Trophoblast cell (in vitro differentiated cells and primary cell): ENCODE results near the gene HERC6.

Experiments
- DNase-seq, 2 donors: peaks; one replicate each; pipeline ENCODE4 v3.0.0-alpha.2; 2016
- H2AFZ ChIP-seq: 2 replicates; pipeline ENCODE4 v1.6.1; 2013; ENCODE audit warnings: low read length, moderate library complexity, mild to moderate bottlenecking; ENCODE audit not compliant: insufficient read depth, poor library complexity
- H2AK5ac ChIP-seq: 2 replicates; pipeline ENCODE4 v1.6.1; 2013; ENCODE audit warnings: mild to moderate bottlenecking, low read length
- H2BK120ac ChIP-seq: 2 replicates; pipeline ENCODE4 v1.6.1; 2013; ENCODE audit warnings: low read length, mild to moderate bottlenecking, moderate library complexity; ENCODE audit not compliant: insufficient read depth, poor library complexity
- H2BK12ac ChIP-seq: 2 replicates; pipeline ENCODE4 v1.6.1; 2013; ENCODE audit warnings: mild to moderate bottlenecking, low read length, moderate library complexity
- H2BK5ac ChIP-seq: 2 replicates; pipeline ENCODE4 v1.6.1; 2013; ENCODE audit warnings: low read length, low read depth, moderate library complexity, mild to moderate bottlenecking; ENCODE audit not compliant: poor library complexity
- H3K14ac ChIP-seq: 2 replicates; pipeline ENCODE4 v1.6.1; 2013; ENCODE audit warnings: mild to moderate bottlenecking, low read length
- H3K18ac ChIP-seq: 2 replicates; pipeline ENCODE4 v1.6.1; 2013; ENCODE audit warnings: mild to moderate bottlenecking, low read length
- H3K23ac ChIP-seq: 2 replicates; pipeline ENCODE4 v1.6.1; 2013; ENCODE audit warnings: low read length
- H3K27ac ChIP-seq: 2 replicates; pipeline ENCODE4 v1.5.1; 2013; ENCODE audit warnings: low read depth, mild to moderate bottlenecking, inconsistent platforms, low read length, moderate library complexity
- H3K27me3 ChIP-seq: 2 replicates; pipeline ENCODE4 v1.6.1; 2013; ENCODE audit warnings: inconsistent platforms, mild to moderate bottlenecking, low read length, moderate library complexity; ENCODE audit not compliant: insufficient read depth
- H3K36me3 ChIP-seq, 2 experiments: 1 replicate in 1 of 2; 2 replicates in 1 of 2; pipeline ENCODE4 v1.6.1; 2013; ENCODE audit warnings: low read length in 2 of 2, mild to moderate bottlenecking in 2 of 2, moderate library complexity in 1 of 2; ENCODE audit not compliant: insufficient read depth in 2 of 2, control insufficient read depth in 1 of 2
- H3K4ac ChIP-seq: 2 replicates; pipeline ENCODE4 v1.6.1; 2013; ENCODE audit warnings: low read depth, mild to moderate bottlenecking, low read length, moderate library complexity
- H3K4me1 ChIP-seq, 2 experiments: 1 replicate in 1 of 2; 2 replicates in 1 of 2; pipeline ENCODE4 v1.6.1; 2013; ENCODE audit warnings: low read length in 2 of 2, mild to moderate bottlenecking in 2 of 2, moderate library complexity in 1 of 2; ENCODE audit not compliant: insufficient read depth in 2 of 2, control insufficient read depth in 1 of 2
- H3K4me2 ChIP-seq: 2 replicates; pipeline ENCODE4 v1.6.1; 2013; ENCODE audit warnings: inconsistent platforms, mild to moderate bottlenecking, low read length, moderate library complexity
- H3K4me3 ChIP-seq: 2 replicates; pipeline ENCODE4 v1.5.1; 2013; ENCODE audit warnings: mild to moderate bottlenecking, low read depth, low read length, inconsistent platforms
- H3K79me1 ChIP-seq: one replicate; pipeline ENCODE4 v1.6.1; 2013; ENCODE audit warnings: low read length
- H3K79me2 ChIP-seq: 2 replicates; pipeline ENCODE4 v1.6.1; 2013; ENCODE audit warnings: low read length, mild to moderate bottlenecking; ENCODE audit not compliant: control insufficient read depth, insufficient read depth, poor library complexity
- H3K9ac ChIP-seq: 2 replicates; pipeline ENCODE4 v1.6.1; 2013; ENCODE audit warnings: mild to moderate bottlenecking, low read length
- H3K9me3 ChIP-seq: 2 replicates; pipeline ENCODE4 v1.6.1; 2013; ENCODE audit warnings: low read depth, mild to moderate bottlenecking, control low read depth, inconsistent platforms, low read length; ENCODE audit not compliant: insufficient read depth
- H4K12ac ChIP-seq: 2 replicates; pipeline ENCODE4 v1.6.1; 2013; ENCODE audit warnings: low read depth, mild to moderate bottlenecking, low read length, moderate library complexity
- H4K8ac ChIP-seq: 2 replicates; pipeline ENCODE4 v1.6.1; 2013; ENCODE audit warnings: low read depth, mild to moderate bottlenecking, low read length, moderate library complexity
- H4K91ac ChIP-seq: one replicate; pipeline ENCODE4 v1.6.1; 2013; ENCODE audit warnings: low read depth, mild to moderate bottlenecking, low read length, moderate library complexity
- WGBS: extraction: QIAGEN DNeasy Blood & Tissue Kit; methylation state at CpG from one replicate; pipeline ENCODE4 v1.1.7; 2013; ENCODE audit warnings: missing lambda C conversion rate; ENCODE audit not compliant: insufficient read length, insufficient coverage; ENCODE audit errors: extremely low coverage; 5-methylcytosine and 5-hydroxymethylcytosine counted together

The HERC6 gene

GRCh38 chr4:88439161-88439760, 60.6 kb downstream of the HERC6 start:
- no peak overlapping the region for H3K18ac ChIP-seq
- H3K4ac ChIP-seq, result no peak overlapping the region
- WGBS, result no CpG with 5 or more reads among the region's 3 CpGs
- H3K27me3 ChIP-seq, result no peaks in the 10 kb centered on the region
- H3K79me1 ChIP-seq, result peaks cover 2% of the 10 kb centered on the region
- peak overlapping the region; percentile 75 for H4K91ac ChIP-seq
- H2AK5ac ChIP-seq, result no peak overlapping the region
- H4K12ac ChIP-seq, result no peak overlapping the region
- H3K36me3 ChIP-seq, result peaks cover 0 to 2% of the 10 kb centered on the region in 2 experiments
- H4K8ac ChIP-seq, result peak overlapping the region; percentile 54
- no peaks in the 10 kb centered on the region for H3K9me3 ChIP-seq
- no peak overlapping the region for H3K4me2 ChIP-seq
- no peak overlapping the region for H2AFZ ChIP-seq
- peak overlapping the region; percentile 56 for H2BK120ac ChIP-seq
- no peaks in the 10 kb centered on the region for H3K79me2 ChIP-seq
- H3K9ac ChIP-seq, result no peak overlapping the region
- H2BK5ac ChIP-seq, result peak overlapping the region; percentile 31
- peaks cover 5 to 6% of the 10 kb centered on the region in 2 experiments for H3K4me1 ChIP-seq
- H2BK12ac ChIP-seq, result peak overlapping the region; percentile 75
- H3K27ac ChIP-seq, result no peak overlapping the region
- H3K14ac ChIP-seq, result peak overlapping the region; percentile 55
- H3K23ac ChIP-seq, result no peak overlapping the region
- peak; percentile 72 to 94 for DNase-seq
- no peak overlapping the region for H3K4me3 ChIP-seq

DNA sequence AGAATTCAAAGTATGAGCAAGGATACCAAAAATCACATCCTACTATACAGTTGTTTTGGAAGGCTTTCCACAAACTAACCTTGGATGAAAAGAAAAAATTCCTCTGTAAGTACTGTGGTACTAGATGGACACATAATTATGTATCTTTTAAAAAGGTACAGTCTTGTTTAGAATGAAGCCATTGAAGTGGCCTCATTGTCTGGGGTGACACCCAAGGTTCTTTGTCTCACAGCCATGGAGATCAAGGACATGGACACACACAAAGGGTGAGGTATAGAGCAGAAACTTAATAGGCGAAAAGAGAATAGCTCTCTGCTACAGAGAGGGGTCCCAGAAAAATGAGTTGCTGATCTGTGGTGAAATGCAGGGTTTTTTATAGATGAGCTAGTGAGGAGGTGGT, 61.5 kb downstream of the HERC6 start:
- H3K4me3 ChIP-seq, result no peak overlapping the region
- no peak overlapping the region for H3K18ac ChIP-seq
- whole genome bisulfite sequencing, result no CpG with 5 or more reads among the region's 1 CpG
- peaks cover 5 to 6% of the 10 kb centered on the region in 2 experiments for H3K4me1 ChIP-seq
- peak overlapping the region; percentile 53 for H2BK12ac ChIP-seq
- H3K27me3 ChIP-seq, result no peaks in the 10 kb centered on the region
- peak overlapping the region; percentile 37 for H3K14ac ChIP-seq
- no peak overlapping the region for H3K9ac ChIP-seq
- H3K79me2 ChIP-seq, result no peaks in the 10 kb centered on the region
- no peak overlapping the region for H3K4ac ChIP-seq
- H3K79me1 ChIP-seq, result peaks cover 2% of the 10 kb centered on the region
- no peak overlapping the region for H4K12ac ChIP-seq
- H3K4me2 ChIP-seq, result no peak overlapping the region
- H3K23ac ChIP-seq, result no peak overlapping the region
- H2AFZ ChIP-seq, result no peak overlapping the region
- H2BK5ac ChIP-seq, result no peak overlapping the region
- H2BK120ac ChIP-seq, result no peak overlapping the region
- no peak overlapping the region for H4K8ac ChIP-seq
- no peak for DNase-seq
- H2AK5ac ChIP-seq, result peak overlapping the region; percentile 73
- H4K91ac ChIP-seq, result peak overlapping the region; percentile 28
- no peaks in the 10 kb centered on the region for H3K9me3 ChIP-seq
- peaks cover 0 to 2% of the 10 kb centered on the region in 2 experiments for H3K36me3 ChIP-seq
- no peak overlapping the region for H3K27ac ChIP-seq

- no peak overlapping the region for H4K8ac ChIP-seq
- H2BK120ac ChIP-seq, result no peak overlapping the region
- no peak overlapping the region for H3K4ac ChIP-seq
- no peak overlapping the region for H4K91ac ChIP-seq
- H3K36me3 ChIP-seq, result peaks cover 0 to 2% of the 10 kb centered on the region in 2 experiments
- H3K9me3 ChIP-seq, result no peaks in the 10 kb centered on the region
- no peak overlapping the region for H4K12ac ChIP-seq
- no peak overlapping the region for H3K4me2 ChIP-seq
- H3K14ac ChIP-seq, result no peak overlapping the region
- H2BK12ac ChIP-seq, result no peak overlapping the region
- DNase-seq, result no peak
- no peak overlapping the region for H3K27ac ChIP-seq
- no peak overlapping the region for H2AK5ac ChIP-seq
- H3K4me3 ChIP-seq, result no peak overlapping the region
- no peak overlapping the region for H3K18ac ChIP-seq
- peaks cover 2% of the 10 kb centered on the region for H3K79me1 ChIP-seq
- H3K79me2 ChIP-seq, result no peaks in the 10 kb centered on the region
- no peak overlapping the region for H3K23ac ChIP-seq
- H3K27me3 ChIP-seq, result no peaks in the 10 kb centered on the region
- no peak overlapping the region for H2BK5ac ChIP-seq
- no peak overlapping the region for H3K9ac ChIP-seq
- no peak overlapping the region for H2AFZ ChIP-seq
- H3K4me1 ChIP-seq, result peaks cover 5 to 6% of the 10 kb centered on the region in 2 experiments
Measured at GRCh38 chr4:88441696-88442095, 63.0 kb downstream of the HERC6 start.

GRCh38 chr4:88442689-88443191, 64.1 kb downstream of the HERC6 start:
- Histone ChIP-seq H3K4me2 (no peak overlapping the region), H3K18ac (no peak overlapping the region)
- no CpG with 5 or more reads among the region's 1 CpG for WGBS

More at GRCh38 chr4:88442689-88443191, 64.1 kb downstream of the HERC6 start:
- Histone ChIP-seq H2AFZ (no peak overlapping the region), H3K4me1 (peaks cover 5 to 6% of the 10 kb centered on the region in 2 experiments), H3K23ac (no peak overlapping the region), H3K79me1 (peaks cover 2% of the 10 kb centered on the region), H3K36me3 (peaks cover 0 to 2% of the 10 kb centered on the region in 2 experiments), H4K8ac (no peak overlapping the region), H3K9ac (no peak overlapping the region), H3K9me3 (no peaks in the 10 kb centered on the region), H3K4ac (no peak overlapping the region), H3K14ac (no peak overlapping the region), H3K27ac (no peak overlapping the region), H2BK12ac (no peak overlapping the region), H4K12ac (no peak overlapping the region), H2BK120ac (no peak overlapping the region), H4K91ac (no peak overlapping the region), H3K27me3 (no peaks in the 10 kb centered on the region), H3K79me2 (no peaks in the 10 kb centered on the region), H2AK5ac (no peak overlapping the region), H2BK5ac (no peak overlapping the region), H3K4me3 (no peak overlapping the region)
- no peak for DNase-seq
